Hypothalamus (tissue), 51 donors: ENCODE measurements around the gene PISD.

ENCODE experiments used
- DNase-seq, 51 donors: peaks; one replicate each; lab custom pipeline; 2025; lab: John Stamatoyannopoulos, UW

PISD gene

GRCh38 chr22:31579835-31580242 is 82.2 kb downstream of the PISD start:
- no peak for DNase-seq

GRCh38 chr22:31578171-31578570 is 83.8 kb downstream of the PISD start:
- DNase-seq = no peak

GRCh38 chr22:31577711-31578110 is 84.3 kb downstream of the PISD start:
- no peak for DNase-seq

- DNase-seq = peak in 21 of 51 donors; percentile 4 to 49 (median 12)
Observed at GRCh38 chr22:31575190-31575589, 86.8 kb downstream of the PISD start.

GRCh38 chr22:31574055-31574670 is 87.9 kb downstream of the PISD start:
- DNase-seq = peak in 1 of 51 donors; percentile 1

- DNase-seq = no peak
Observed at GRCh38 chr22:31572939-31573338, 89.1 kb downstream of the PISD start.

- no peak for DNase-seq
Observed at GRCh38 chr22:31569126-31569525, 92.9 kb downstream of the PISD start.
